Ovary (tissue), 3 donors: ENCODE measurements around the gene MSH3.

Experiments
- EP300 ChIP-seq: sonication (generic); formaldehyde crosslinking; IDR thresholded peaks from one replicate; pipeline ENCODE4 v1.6.1; 2017; ENCODE audit warnings: antibody characterized with exemption
- TF ChIP-seq, protein P1 (sequence below), 3 donors: fragments of 450-650 bp in 2 of 3; fragments of 200-600 bp in 1 of 3; IDR thresholded peaks; one replicate each; pipeline versions ENCODE4 v1.5.1 to v1.8.0; 2016 to 2022; ENCODE audit warnings: antibody characterized with exemption in 3 of 3, mild to moderate bottlenecking in 1 of 3
- donor health status: DM: no; HTN: no; CAD: no.

DNA sequence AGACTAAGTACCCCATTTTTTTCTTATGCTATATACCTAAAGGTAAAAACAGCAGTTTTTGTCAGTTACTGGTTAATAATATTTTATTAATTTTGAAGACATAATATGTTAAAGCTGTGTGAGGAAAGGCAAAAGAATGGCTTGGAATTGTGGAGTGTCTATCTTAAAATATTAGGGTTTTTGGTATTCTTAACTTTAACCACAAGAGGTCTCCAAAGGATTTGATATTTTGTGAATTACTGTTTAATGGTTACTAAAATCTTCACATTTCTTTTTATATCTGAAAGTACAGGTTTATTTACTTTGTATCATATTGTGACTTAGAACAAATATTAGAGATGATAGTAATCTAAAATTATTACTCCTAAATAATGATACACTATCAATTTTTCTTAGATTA lies 32.3 kb downstream of the MSH3 start:
- TF ChIP-seq, protein P1, sequence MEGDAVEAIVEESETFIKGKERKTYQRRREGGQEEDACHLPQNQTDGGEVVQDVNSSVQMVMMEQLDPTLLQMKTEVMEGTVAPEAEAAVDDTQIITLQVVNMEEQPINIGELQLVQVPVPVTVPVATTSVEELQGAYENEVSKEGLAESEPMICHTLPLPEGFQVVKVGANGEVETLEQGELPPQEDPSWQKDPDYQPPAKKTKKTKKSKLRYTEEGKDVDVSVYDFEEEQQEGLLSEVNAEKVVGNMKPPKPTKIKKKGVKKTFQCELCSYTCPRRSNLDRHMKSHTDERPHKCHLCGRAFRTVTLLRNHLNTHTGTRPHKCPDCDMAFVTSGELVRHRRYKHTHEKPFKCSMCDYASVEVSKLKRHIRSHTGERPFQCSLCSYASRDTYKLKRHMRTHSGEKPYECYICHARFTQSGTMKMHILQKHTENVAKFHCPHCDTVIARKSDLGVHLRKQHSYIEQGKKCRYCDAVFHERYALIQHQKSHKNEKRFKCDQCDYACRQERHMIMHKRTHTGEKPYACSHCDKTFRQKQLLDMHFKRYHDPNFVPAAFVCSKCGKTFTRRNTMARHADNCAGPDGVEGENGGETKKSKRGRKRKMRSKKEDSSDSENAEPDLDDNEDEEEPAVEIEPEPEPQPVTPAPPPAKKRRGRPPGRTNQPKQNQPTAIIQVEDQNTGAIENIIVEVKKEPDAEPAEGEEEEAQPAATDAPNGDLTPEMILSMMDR (IDR thresholded peaks at IDR 0.05), result peak in 1 of 3 donors; percentile 8
- TF ChIP-seq EP300, result no peak
